Measurements from ENCODE around the gene SLC22A23.

- TF ChIP-seq CTCF (IDR thresholded peaks at IDR 0.05) (no peak), ZFX (IDR thresholded peaks at IDR 0.05; ENCODE audit: borderline replicate concordance) (no peak)
These were observed 136.5 kb downstream of the SLC22A23 start for GRCh38 chr6:3320238-3320811.

Measured in 22Rv1 (cell line).